HepG2 (cell line): ENCODE data around the gene USP7. TPM values are rescaled to one million over a fixed set of nuclear protein-coding genes. Genes with fewer than 3 reads are reported as not detected.

Source experiments
- AKAP8 ChIP-seq: sonication (generic); formaldehyde crosslinking; IDR thresholded peaks from 2 replicates; pipeline ENCODE4 v1.5.1; 2020; ENCODE audit warnings: mild to moderate bottlenecking, missing genetic modification reagents
- ATF6 ChIP-seq: sonication (generic); formaldehyde crosslinking; conservative IDR thresholded peaks from 2 replicates; pipeline ENCODE4 v1.4.0; 2020; ENCODE audit warnings: missing genetic modification reagents
- IKZF1 ChIP-seq: fragments of 450-650 bp; IDR thresholded peaks from 2 replicates; pipeline ENCODE4 v1.7.1; 2016
- KAT8 ChIP-seq: IDR thresholded peaks from 2 replicates; pipeline ENCODE4 v1.6.1; 2016; ENCODE audit warnings: missing genetic modification reagents, missing compliant biosample characterization
- KMT2A ChIP-seq: sonication (generic); formaldehyde crosslinking; IDR thresholded peaks from 2 replicates; pipeline ENCODE4 v1.4.0; 2020; ENCODE audit warnings: missing genetic modification reagents
- NCOA2 ChIP-seq: sonication (generic); formaldehyde crosslinking; IDR thresholded peaks from 2 replicates; pipeline ENCODE4 v1.8.0; 2022; ENCODE audit warnings: inconsistent platforms
- NKX3-1 ChIP-seq: sonication (generic); formaldehyde crosslinking; IDR thresholded peaks from 2 replicates; pipeline ENCODE4 v1.5.0; 2020; ENCODE audit warnings: missing genetic modification reagents
- RFX3 ChIP-seq: IDR thresholded peaks from 2 replicates; pipeline ENCODE4 v1.6.1; 2016; ENCODE audit warnings: missing biosample characterization, missing genetic modification reagents
- SRF ChIP-seq: IDR thresholded peaks from 2 replicates; pipeline ENCODE4 v1.6.1; 2011; ENCODE audit warnings: mild to moderate bottlenecking, low read depth, low read length, moderate library complexity
- ZBTB10 ChIP-seq: sonication (generic); formaldehyde crosslinking; IDR thresholded peaks from 2 replicates; pipeline ENCODE4 v1.4.0; 2020; ENCODE audit warnings: missing genetic modification reagents, borderline replicate concordance
- ZNF10 ChIP-seq: sonication (generic); formaldehyde crosslinking; IDR thresholded peaks from 2 replicates; pipeline ENCODE4 v1.4.0; 2020; ENCODE audit warnings: mild to moderate bottlenecking, low read depth, missing genetic modification reagents, borderline replicate concordance
- polyA plus RNA-seq, 8 experiments: library from polyadenylated mRNA; depleted of rRNA in 3 of 8; stranded (reverse) in 7 of 8; unstranded in 1 of 8; fragments of >200 nt; fragmentation: Illumina TruSeq in 4 of 8; extraction: Trizol in 4 of 8; gene quantifications; 2 replicates each; pipeline versions ENCODE4 v1.2.1 to v1.2.3, GENCODE V29; 2011 to 2016; ENCODE audit warnings: low read depth in 4 of 8, missing spikeins in 1 of 8, mixed read lengths in 1 of 8; ENCODE audit not compliant: insufficient read depth in 1 of 8
- total RNA-seq, 5 experiments: library from RNA; depleted of rRNA; stranded (reverse); fragments of >200 nt; fragmentation: Illumina TruSeq; extraction: Trizol; gene quantifications; 2 replicates each; pipeline ENCODE4 v1.2.3, GENCODE V29; 2016; ENCODE audit warnings: low read depth in 1 of 5
- TF ChIP-seq, protein P1 (sequence below): IDR thresholded peaks from 2 replicates; pipeline ENCODE4 v1.4.0; 2020; ENCODE audit warnings: mild to moderate bottlenecking, missing genetic modification reagents
- TF ChIP-seq, protein P2 (sequence below): sonication (generic); formaldehyde crosslinking; IDR thresholded peaks from 2 replicates; pipeline ENCODE4 v1.8.0; 2022; ENCODE audit warnings: mild to moderate bottlenecking, missing genetic modification reagents
- TF ChIP-seq, protein P3 (sequence below): sonication (generic); formaldehyde crosslinking; IDR thresholded peaks from 2 replicates; pipeline ENCODE4 v1.5.0; 2020; ENCODE audit warnings: missing genetic modification reagents, mild to moderate bottlenecking, borderline replicate concordance

The USP7 gene
- total and polyA plus RNA-seq, 2 of the 13 experiments (the other 11 are each of a cell fraction or from before 2014, with no cell fraction given): 52.5 to 173 TPM

GRCh38 chr16:9008601-9009260 lies 45.0 kb upstream of the USP7 start (continued):
- TF ChIP-seq, protein P1, sequence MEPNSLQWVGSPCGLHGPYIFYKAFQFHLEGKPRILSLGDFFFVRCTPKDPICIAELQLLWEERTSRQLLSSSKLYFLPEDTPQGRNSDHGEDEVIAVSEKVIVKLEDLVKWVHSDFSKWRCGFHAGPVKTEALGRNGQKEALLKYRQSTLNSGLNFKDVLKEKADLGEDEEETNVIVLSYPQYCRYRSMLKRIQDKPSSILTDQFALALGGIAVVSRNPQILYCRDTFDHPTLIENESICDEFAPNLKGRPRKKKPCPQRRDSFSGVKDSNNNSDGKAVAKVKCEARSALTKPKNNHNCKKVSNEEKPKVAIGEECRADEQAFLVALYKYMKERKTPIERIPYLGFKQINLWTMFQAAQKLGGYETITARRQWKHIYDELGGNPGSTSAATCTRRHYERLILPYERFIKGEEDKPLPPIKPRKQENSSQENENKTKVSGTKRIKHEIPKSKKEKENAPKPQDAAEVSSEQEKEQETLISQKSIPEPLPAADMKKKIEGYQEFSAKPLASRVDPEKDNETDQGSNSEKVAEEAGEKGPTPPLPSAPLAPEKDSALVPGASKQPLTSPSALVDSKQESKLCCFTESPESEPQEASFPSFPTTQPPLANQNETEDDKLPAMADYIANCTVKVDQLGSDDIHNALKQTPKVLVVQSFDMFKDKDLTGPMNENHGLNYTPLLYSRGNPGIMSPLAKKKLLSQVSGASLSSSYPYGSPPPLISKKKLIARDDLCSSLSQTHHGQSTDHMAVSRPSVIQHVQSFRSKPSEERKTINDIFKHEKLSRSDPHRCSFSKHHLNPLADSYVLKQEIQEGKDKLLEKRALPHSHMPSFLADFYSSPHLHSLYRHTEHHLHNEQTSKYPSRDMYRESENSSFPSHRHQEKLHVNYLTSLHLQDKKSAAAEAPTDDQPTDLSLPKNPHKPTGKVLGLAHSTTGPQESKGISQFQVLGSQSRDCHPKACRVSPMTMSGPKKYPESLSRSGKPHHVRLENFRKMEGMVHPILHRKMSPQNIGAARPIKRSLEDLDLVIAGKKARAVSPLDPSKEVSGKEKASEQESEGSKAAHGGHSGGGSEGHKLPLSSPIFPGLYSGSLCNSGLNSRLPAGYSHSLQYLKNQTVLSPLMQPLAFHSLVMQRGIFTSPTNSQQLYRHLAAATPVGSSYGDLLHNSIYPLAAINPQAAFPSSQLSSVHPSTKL: peak; percentile 80
- TF ChIP-seq ZBTB10 (peak; percentile 82; the same call in 1 of the 2 replicates), KMT2A (peak; percentile 85), ATF6 (CRISPR knock-in tag) (no peak), RFX3 (CRISPR knock-in tag) (no peak), AKAP8 (CRISPR knock-in tag) (peak; percentile 59; the same call in 1 of the 2 replicates), NCOA2 (peak; percentile 54), KAT8 (CRISPR knock-in tag) (peak; percentile 80), NKX3-1 (CRISPR knock-in tag) (peak; percentile 46; the same call in 1 of the 2 replicates), IKZF1 (no peak), SRF (no peak), ZNF10 (CRISPR knock-in tag) (no peak)
- TF ChIP-seq, protein P2, sequence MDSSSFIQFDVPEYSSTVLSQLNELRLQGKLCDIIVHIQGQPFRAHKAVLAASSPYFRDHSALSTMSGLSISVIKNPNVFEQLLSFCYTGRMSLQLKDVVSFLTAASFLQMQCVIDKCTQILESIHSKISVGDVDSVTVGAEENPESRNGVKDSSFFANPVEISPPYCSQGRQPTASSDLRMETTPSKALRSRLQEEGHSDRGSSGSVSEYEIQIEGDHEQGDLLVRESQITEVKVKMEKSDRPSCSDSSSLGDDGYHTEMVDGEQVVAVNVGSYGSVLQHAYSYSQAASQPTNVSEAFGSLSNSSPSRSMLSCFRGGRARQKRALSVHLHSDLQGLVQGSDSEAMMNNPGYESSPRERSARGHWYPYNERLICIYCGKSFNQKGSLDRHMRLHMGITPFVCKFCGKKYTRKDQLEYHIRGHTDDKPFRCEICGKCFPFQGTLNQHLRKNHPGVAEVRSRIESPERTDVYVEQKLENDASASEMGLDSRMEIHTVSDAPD: peak; percentile 91
- TF ChIP-seq, protein P3, sequence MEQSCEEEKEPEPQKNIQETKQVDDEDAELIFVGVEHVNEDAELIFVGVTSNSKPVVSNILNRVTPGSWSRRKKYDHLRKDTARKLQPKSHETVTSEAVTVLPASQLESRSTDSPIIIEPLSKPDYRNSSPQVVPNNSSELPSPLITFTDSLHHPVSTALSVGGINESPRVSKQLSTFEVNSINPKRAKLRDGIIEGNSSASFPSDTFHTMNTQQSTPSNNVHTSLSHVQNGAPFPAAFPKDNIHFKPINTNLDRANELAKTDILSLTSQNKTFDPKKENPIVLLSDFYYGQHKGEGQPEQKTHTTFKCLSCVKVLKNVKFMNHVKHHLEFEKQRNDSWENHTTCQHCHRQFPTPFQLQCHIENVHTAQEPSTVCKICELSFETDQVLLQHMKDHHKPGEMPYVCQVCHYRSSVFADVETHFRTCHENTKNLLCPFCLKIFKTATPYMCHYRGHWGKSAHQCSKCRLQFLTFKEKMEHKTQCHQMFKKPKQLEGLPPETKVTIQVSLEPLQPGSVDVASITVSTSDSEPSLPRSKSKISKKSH (CRISPR knock-in tag): peak; percentile 41; the same call in 1 of the 2 replicates
